CD4-positive, alpha-beta memory T cell (primary cell): ENCODE results near the gene WDPCP. TPM values are rescaled to one million over a fixed set of nuclear protein-coding genes. Genes with fewer than 3 reads are reported as not detected.
"Not testable (repeated sequence)": the region's sequence is repeated elsewhere in the genome, so short reads cannot be mapped to it uniquely, and the experiment has no call there.

Source experiments
- CTCF ChIA-PET: fragments of 350-600 bp; sonication (Branson Sonifier 250); formaldehyde crosslinking; loops from one replicate; lab custom pipeline; 2021; ENCODE audit warnings: inconsistent platforms; ENCODE audit not compliant: partially characterized antibody; lab: Charles Lee
- POLR2A ChIA-PET: fragments of 350-600 bp; sonication (Branson Sonifier 250); formaldehyde crosslinking; loops from one replicate; lab custom pipeline; 2021; ENCODE audit not compliant: partially characterized antibody; lab: Charles Lee
- DNase-seq, 5 donors: peaks; one replicate each; pipeline versions ENCODE4 v3.0.0 to v3.0.0-alpha.2; 2020 to 2022; ENCODE audit warnings: mixed read lengths in 1 of 5
- H3K27ac ChIP-seq: one replicate; pipeline ENCODE4 v1.7.0; 2013; ENCODE audit warnings: low read depth, low read length
- H3K27me3 ChIP-seq: 2 replicates; pipeline ENCODE4 v1.7.0; 2013; ENCODE audit warnings: mild to moderate bottlenecking, low read length, moderate library complexity; ENCODE audit not compliant: insufficient read depth
- H3K36me3 ChIP-seq: 2 replicates; pipeline ENCODE4 v1.7.0; 2013; ENCODE audit warnings: mild to moderate bottlenecking, low read length, moderate library complexity; ENCODE audit not compliant: insufficient read depth
- H3K4me1 ChIP-seq: 2 replicates; pipeline ENCODE4 v1.7.0; 2013; ENCODE audit warnings: mild to moderate bottlenecking, low read length, moderate library complexity; ENCODE audit not compliant: insufficient read depth
- H3K4me3 ChIP-seq, 2 donors: one replicate each; pipeline ENCODE4 v1.7.0; 2013; ENCODE audit warnings: low read length in 2 of 2, mild to moderate bottlenecking in 1 of 2
- H3K9me3 ChIP-seq, 2 donors: one replicate each; pipeline ENCODE4 v1.7.0; 2013; ENCODE audit warnings: low read length in 2 of 2, control low read depth in 1 of 2; ENCODE audit not compliant: control insufficient read depth in 1 of 2
- H3K27ac Mint-ChIP-seq, 7 donors: one replicate each; pipeline ENCODE4 v1.8.0; 2020 to 2021; ENCODE audit warnings: mixed read lengths in 7 of 7, mild to moderate bottlenecking in 6 of 7, inconsistent platforms in 3 of 7, moderate library complexity in 3 of 7
- H3K27me3 Mint-ChIP-seq, 2 donors: one replicate each; pipeline ENCODE4 v1.8.0; 2020 to 2021; ENCODE audit warnings: mixed read lengths in 2 of 2
- H3K36me3 Mint-ChIP-seq, 2 donors: one replicate each; pipeline ENCODE4 v1.8.0; 2020 to 2021; ENCODE audit warnings: mixed read lengths in 2 of 2, inconsistent platforms in 1 of 2, mild to moderate bottlenecking in 1 of 2
- H3K4me1 Mint-ChIP-seq, 4 donors: one replicate each; pipeline ENCODE4 v1.8.0; 2020 to 2021; ENCODE audit warnings: mixed read lengths in 4 of 4, mild to moderate bottlenecking in 1 of 4
- H3K4me3 Mint-ChIP-seq, 8 donors: one replicate each; pipeline ENCODE4 v1.8.0; 2020 to 2021; ENCODE audit warnings: mixed read lengths in 8 of 8, mild to moderate bottlenecking in 7 of 8, moderate library complexity in 6 of 8, inconsistent platforms in 3 of 8
- H3K9me3 Mint-ChIP-seq, 8 donors: one replicate each; pipeline ENCODE4 v1.8.0; 2020 to 2021; ENCODE audit warnings: mixed read lengths in 8 of 8, mild to moderate bottlenecking in 5 of 8, inconsistent platforms in 3 of 8, moderate library complexity in 1 of 8
- intact Hi-C: fragments of 100-400 bp; cut with micrococcal nuclease; formaldehyde crosslinking; loops from one replicate; pipeline ENCODE4 v1.15.1; 2023
- polyA plus RNA-seq, 2 donors: library from polyadenylated mRNA; unstranded; fragments of 300-500 nt; fragmentation: Illumina TruSeq; gene quantifications; one replicate each; pipeline ENCODE4 v1.2.3, GENCODE V29; 2021
- total RNA-seq, 2 experiments: library from RNA; stranded (reverse); gene quantifications; one replicate each; pipeline ENCODE4 v1.2.3, GENCODE V29; 2021

WDPCP gene
- total and polyA plus RNA-seq, 4 experiments from 2014 or later = 2.9 to 13.2 (median 6.9) TPM

- Histone ChIP-seq H3K4me3 (no peak overlapping the region), H3K27me3 (no peaks in the 10 kb centered on the region), H3K36me3 (no peaks in the 10 kb centered on the region), H3K4me1 (no peaks in the 10 kb centered on the region), H3K9me3 (no peaks in the 10 kb centered on the region), H3K27ac (no peak overlapping the region)
- Mint-ChIP-seq H3K4me1 (peaks cover 0 to 1% (median 0%) of the 10 kb centered on the region in 4 donors), H3K4me3 (no peak overlapping the region), H3K27me3 (peaks cover 13 to 18% of the 10 kb centered on the region in 2 donors), H3K9me3 (peaks cover 0 to 4% (median under 1%) of the 10 kb centered on the region in 8 donors), H3K36me3 (no peaks in the 10 kb centered on the region), H3K27ac (no peak overlapping the region)
- no peak for DNase-seq
- ChIA-PET POLR2A (no interaction called here), CTCF (no interaction called here)
- intact Hi-C loops = no loop called here
Observed at GRCh38 chr2:63081404-63081803, 506.9 kb downstream of the WDPCP start.

GRCh38 chr2:63078852-63079606, 509.2 kb downstream of the WDPCP start:
- H3K27ac Mint-ChIP-seq = no peak overlapping the region
- Histone ChIP-seq H3K27ac (no peak overlapping the region), H3K4me1 (no peaks in the 10 kb centered on the region), H3K27me3 (no peaks in the 10 kb centered on the region), H3K36me3 (no peaks in the 10 kb centered on the region), H3K9me3 (no peaks in the 10 kb centered on the region), H3K4me3 (no peak overlapping the region)
- ChIA-PET CTCF (interaction anchor here (1.4 kb wide), 1 partner anchor 11 kb away, joined by 3 read pairs; no protein-coding TSS in a partner anchor), POLR2A (no interaction called here)
- no peak overlapping the region for H3K4me3 Mint-ChIP-seq
- no peaks in the 10 kb centered on the region for H3K36me3 Mint-ChIP-seq
- DNase-seq = no peak
- peaks cover 0 to 1% (median 0%) of the 10 kb centered on the region in 4 donors for H3K4me1 Mint-ChIP-seq
- H3K27me3 Mint-ChIP-seq = peaks cover 14 to 16% of the 10 kb centered on the region in 2 donors
- intact Hi-C loops = no loop called here
- H3K9me3 Mint-ChIP-seq = peaks cover 0 to 4% (median 0%) of the 10 kb centered on the region in 8 donors

- H3K9me3 Mint-ChIP-seq, DNase-seq, H3K9me3 ChIP-seq, H3K27ac ChIP-seq, H3K27me3 ChIP-seq, H3K36me3 Mint-ChIP-seq, H3K4me1 Mint-ChIP-seq, CTCF ChIA-PET, H3K4me3 Mint-ChIP-seq, POLR2A ChIA-PET, H3K27ac Mint-ChIP-seq, H3K36me3 ChIP-seq, H3K4me3 ChIP-seq, H3K4me1 ChIP-seq, intact Hi-C loops: not testable (repeated sequence)
- peaks cover 13 to 15% of the 10 kb centered on the region in 2 donors for H3K27me3 Mint-ChIP-seq
Observed at GRCh38 chr2:63074399-63074798, 513.9 kb downstream of the WDPCP start.

- Histone ChIP-seq H3K4me3 (no peak overlapping the region), H3K9me3 (no peaks in the 10 kb centered on the region), H3K27ac (no peak overlapping the region), H3K4me1 (no peaks in the 10 kb centered on the region), H3K36me3 (no peaks in the 10 kb centered on the region), H3K27me3 (no peaks in the 10 kb centered on the region)
- peaks cover 0 to 4% (median 0%) of the 10 kb centered on the region in 8 donors for H3K9me3 Mint-ChIP-seq
- H3K4me3 Mint-ChIP-seq = no peak overlapping the region
- no peak for DNase-seq
- intact Hi-C loops = no loop called here
- no peak overlapping the region for H3K27ac Mint-ChIP-seq
- H3K27me3 Mint-ChIP-seq = peaks cover 13 to 15% of the 10 kb centered on the region in 2 donors
- CTCF ChIA-PET = no interaction called here
- H3K36me3 Mint-ChIP-seq = no peaks in the 10 kb centered on the region
- POLR2A ChIA-PET = no interaction called here
- no peaks in the 10 kb centered on the region for H3K4me1 Mint-ChIP-seq
Observed at GRCh38 chr2:63073994-63074393, 514.3 kb downstream of the WDPCP start.

- no peaks in the 10 kb centered on the region for H3K4me1 Mint-ChIP-seq
- no peak overlapping the region for H3K27ac ChIP-seq
- no peak overlapping the region for H3K4me3 Mint-ChIP-seq
- POLR2A ChIA-PET = no interaction called here
- no peaks in the 10 kb centered on the region for H3K36me3 ChIP-seq
- no peak overlapping the region for H3K27ac Mint-ChIP-seq
- H3K27me3 Mint-ChIP-seq = peaks cover 14 to 17% of the 10 kb centered on the region in 2 donors
- CTCF ChIA-PET = no interaction called here
- H3K27me3 ChIP-seq = peaks cover 4% of the 10 kb centered on the region
- no peaks in the 10 kb centered on the region for H3K9me3 ChIP-seq
- DNase-seq = no peak
- no peaks in the 10 kb centered on the region for H3K9me3 Mint-ChIP-seq
- no peaks in the 10 kb centered on the region for H3K36me3 Mint-ChIP-seq
- intact Hi-C loops = no loop called here
- no peak overlapping the region for H3K4me3 ChIP-seq
- no peaks in the 10 kb centered on the region for H3K4me1 ChIP-seq
Observed at GRCh38 chr2:63071664-63072063, 516.6 kb downstream of the WDPCP start.

Other genes with a start within 250 kb of the WDPCP start
- 100 to 1,000 TPM in 1 of 2 experiments, 10 to 100 TPM in 1; 93.8 to 102 TPM for gene MDH1, start 486 bp upstream of the WDPCP start, total RNA-seq
- 100 to 1,000 TPM; 223 to 380 TPM for gene MDH1, start 486 bp upstream of the WDPCP start, polyA plus RNA-seq